ENCODE results near the gene IGFLR1. TPM values are rescaled to one million over a fixed set of nuclear protein-coding genes. Genes with fewer than 3 reads are reported as not detected.

IGFLR1 gene
- total and polyA plus RNA-seq, 4 donors, result 3.8 to 72.5 (median 26.0) TPM

DNA sequence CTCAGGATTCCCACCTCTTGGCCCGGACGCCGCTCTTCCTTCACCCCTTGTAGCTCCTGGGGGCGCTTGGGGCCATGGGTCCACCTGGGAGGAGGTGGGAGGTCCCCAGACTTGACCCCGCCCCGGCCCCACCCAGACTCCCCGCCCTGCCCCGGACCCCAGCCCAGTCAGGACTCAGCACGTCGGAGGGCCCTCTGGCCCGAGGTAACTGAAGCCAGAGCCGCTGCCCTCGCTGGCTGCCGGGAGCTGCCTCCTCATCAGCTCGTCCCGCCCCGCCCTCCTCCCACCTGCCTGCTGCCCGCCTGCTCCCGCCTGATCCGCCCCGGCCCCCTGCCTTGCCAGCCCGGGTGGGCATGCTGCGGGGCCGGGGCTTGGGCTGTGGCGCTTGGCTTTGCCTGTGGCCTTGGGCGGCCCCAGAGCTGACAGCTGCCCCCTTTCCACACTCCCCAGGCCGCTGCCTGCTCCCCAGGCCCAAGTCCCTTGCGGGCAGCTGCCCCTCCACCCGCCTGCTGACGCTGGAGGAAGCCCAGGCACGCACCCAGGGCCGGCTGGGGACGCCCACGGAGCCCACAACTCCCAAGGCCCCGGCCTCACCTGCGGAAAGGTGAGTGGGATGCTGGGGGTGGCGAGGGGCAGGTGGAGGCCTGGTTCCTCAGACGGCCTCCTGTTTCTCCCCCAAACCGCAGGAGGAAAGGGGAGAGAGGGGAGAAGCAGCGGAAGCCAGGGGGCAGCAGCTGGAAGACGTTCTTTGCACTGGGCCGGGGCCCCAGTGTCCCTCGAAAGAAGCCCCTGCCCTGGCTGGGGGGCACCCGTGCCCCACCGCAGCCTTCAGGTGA, 42.5 kb upstream of the IGFLR1 start:
- no peaks in the 10 kb centered on the region for H3K4me1 ChIP-seq (ENCODE audit: control insufficient read depth in 5 of 5, insufficient read depth in 5 of 5, low read length in 5 of 5)
- H3K4me3 ChIP-seq, result no peak overlapping the region
- H3K9ac ChIP-seq (ENCODE audit: insufficient read depth in 1 of 2, low read length in 2 of 2), result no peak overlapping the region
- DNase-seq, result no peak
- peaks cover 0 to 33% (median 25%) of the 10 kb centered on the region in 4 donors for H3K36me3 ChIP-seq (ENCODE audit: control insufficient read depth in 4 of 4, insufficient read depth in 4 of 4, low read length in 4 of 4)
- TF ChIP-seq, protein P1, sequence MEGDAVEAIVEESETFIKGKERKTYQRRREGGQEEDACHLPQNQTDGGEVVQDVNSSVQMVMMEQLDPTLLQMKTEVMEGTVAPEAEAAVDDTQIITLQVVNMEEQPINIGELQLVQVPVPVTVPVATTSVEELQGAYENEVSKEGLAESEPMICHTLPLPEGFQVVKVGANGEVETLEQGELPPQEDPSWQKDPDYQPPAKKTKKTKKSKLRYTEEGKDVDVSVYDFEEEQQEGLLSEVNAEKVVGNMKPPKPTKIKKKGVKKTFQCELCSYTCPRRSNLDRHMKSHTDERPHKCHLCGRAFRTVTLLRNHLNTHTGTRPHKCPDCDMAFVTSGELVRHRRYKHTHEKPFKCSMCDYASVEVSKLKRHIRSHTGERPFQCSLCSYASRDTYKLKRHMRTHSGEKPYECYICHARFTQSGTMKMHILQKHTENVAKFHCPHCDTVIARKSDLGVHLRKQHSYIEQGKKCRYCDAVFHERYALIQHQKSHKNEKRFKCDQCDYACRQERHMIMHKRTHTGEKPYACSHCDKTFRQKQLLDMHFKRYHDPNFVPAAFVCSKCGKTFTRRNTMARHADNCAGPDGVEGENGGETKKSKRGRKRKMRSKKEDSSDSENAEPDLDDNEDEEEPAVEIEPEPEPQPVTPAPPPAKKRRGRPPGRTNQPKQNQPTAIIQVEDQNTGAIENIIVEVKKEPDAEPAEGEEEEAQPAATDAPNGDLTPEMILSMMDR (IDR thresholded peaks at IDR 0.05; ENCODE audit: control extremely low read depth, extremely low read depth), result no peak
- no peaks in the 10 kb centered on the region for H3K9me3 ChIP-seq (ENCODE audit: control insufficient read depth in 4 of 4, insufficient read depth in 3 of 4, low read length in 3 of 4)
- no peak overlapping the region for H3K27ac ChIP-seq (ENCODE audit: low read depth in 1 of 2, low read length in 1 of 2)
- ATAC-seq (ENCODE audit: insufficient read depth, low FRiP score), result no peak
- H3K27me3 ChIP-seq (ENCODE audit: control insufficient read depth in 3 of 3, insufficient read depth in 3 of 3, low read length in 2 of 3), result no peaks in the 10 kb centered on the region
- 88 to 90% methylated on average over 30 to 45 of the region's 45 CpGs for WGBS, 2 donors

DNA sequence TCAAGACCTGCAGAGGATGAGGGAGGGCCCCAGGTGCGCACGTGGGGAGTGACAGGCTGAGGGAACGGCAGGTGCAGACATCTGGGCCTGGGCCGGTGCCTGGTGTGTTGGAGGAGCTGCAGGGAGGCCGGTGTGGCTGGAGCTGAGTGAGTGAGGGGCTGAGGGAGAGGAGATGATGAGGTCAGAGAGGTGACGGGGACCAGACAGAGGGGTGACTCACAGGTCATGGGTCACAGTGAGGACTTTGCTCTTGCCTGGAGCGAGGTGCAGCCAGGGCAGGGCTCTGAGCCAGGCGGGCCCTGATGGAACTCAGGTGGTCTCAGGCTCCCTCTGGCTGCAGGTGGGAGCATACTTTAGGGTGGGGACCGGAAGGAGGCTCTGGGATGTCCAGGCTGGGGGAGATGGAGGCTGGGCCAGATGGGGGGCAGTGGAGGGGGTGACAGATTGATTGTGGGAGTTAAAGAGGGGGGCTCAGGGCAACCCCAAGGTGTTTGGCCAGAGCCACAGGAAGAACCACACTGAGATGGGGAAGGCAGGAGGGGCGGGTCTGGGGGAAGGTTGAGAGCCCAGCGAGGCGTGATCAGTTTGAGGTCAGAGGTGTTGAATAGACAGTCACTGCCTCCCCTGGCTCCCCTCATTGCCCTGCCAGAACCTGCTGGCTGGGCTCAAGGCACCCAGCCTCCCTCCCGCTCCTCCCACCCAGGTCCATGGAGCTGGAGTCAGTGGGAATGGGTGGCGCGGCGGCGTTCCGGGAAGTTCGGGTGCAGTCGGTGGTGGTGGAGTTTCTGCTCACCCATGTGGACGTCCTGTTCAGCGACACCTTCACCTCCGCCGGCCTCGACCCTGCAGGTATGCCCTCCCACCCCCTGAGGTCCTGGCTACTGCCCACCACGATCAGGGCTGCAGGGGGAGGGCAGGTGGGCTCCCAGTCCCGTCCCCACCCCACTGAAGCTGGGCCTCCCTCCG, 41.5 kb upstream of the IGFLR1 start:
- H3K36me3 ChIP-seq (ENCODE audit: control insufficient read depth in 4 of 4, insufficient read depth in 4 of 4, low read length in 4 of 4), result peaks cover 0 to 36% (median 26%) of the 10 kb centered on the region in 4 donors
- no peaks in the 10 kb centered on the region for H3K9me3 ChIP-seq (ENCODE audit: control insufficient read depth in 4 of 4, insufficient read depth in 3 of 4, low read length in 3 of 4)
- H3K4me1 ChIP-seq (ENCODE audit: control insufficient read depth in 5 of 5, insufficient read depth in 5 of 5, low read length in 5 of 5), result no peaks in the 10 kb centered on the region
- H3K9ac ChIP-seq (ENCODE audit: insufficient read depth in 1 of 2, low read length in 2 of 2), result no peak overlapping the region
- ATAC-seq (ENCODE audit: insufficient read depth, low FRiP score) (no peak), DNase-seq (no peak)
- WGBS, 2 donors, result 91% methylated on average over 26 to 28 of the region's 28 CpGs
- TF ChIP-seq, protein P1 (IDR thresholded peaks at IDR 0.05; ENCODE audit: control extremely low read depth, extremely low read depth), result no peak
- no peak overlapping the region for H3K27ac ChIP-seq (ENCODE audit: low read depth in 1 of 2, low read length in 1 of 2)
- H3K27me3 ChIP-seq (ENCODE audit: control insufficient read depth in 3 of 3, insufficient read depth in 3 of 3, low read length in 2 of 3), result no peaks in the 10 kb centered on the region
- no peak overlapping the region for H3K4me3 ChIP-seq

- DNase-seq (no peak), ATAC-seq (ENCODE audit: insufficient read depth, low FRiP score) (no peak)
- Histone ChIP-seq H3K9ac (ENCODE audit: insufficient read depth in 1 of 2, low read length in 2 of 2) (no peak overlapping the region), H3K27me3 (ENCODE audit: control insufficient read depth in 3 of 3, insufficient read depth in 3 of 3, low read length in 2 of 3) (no peaks in the 10 kb centered on the region), H3K36me3 (ENCODE audit: control insufficient read depth in 4 of 4, insufficient read depth in 4 of 4, low read length in 4 of 4) (peaks cover 0 to 44% (median 28%) of the 10 kb centered on the region in 4 donors), H3K4me1 (ENCODE audit: control insufficient read depth in 5 of 5, insufficient read depth in 5 of 5, low read length in 5 of 5) (no peaks in the 10 kb centered on the region), H3K9me3 (ENCODE audit: control insufficient read depth in 4 of 4, insufficient read depth in 3 of 4, low read length in 3 of 4) (no peaks in the 10 kb centered on the region), H3K27ac (ENCODE audit: low read depth in 1 of 2, low read length in 1 of 2) (no peak overlapping the region), H3K4me3 (no peak overlapping the region)
- WGBS, 2 donors, result 95 to 96% methylated on average over 12 of the region's 12 CpGs
- TF ChIP-seq, protein P1 (IDR thresholded peaks at IDR 0.05; ENCODE audit: control extremely low read depth, extremely low read depth), result no peak
Observed at GRCh38 chr19:35782589-35782988, 40.3 kb upstream of the IGFLR1 start.
